Neural crest cell (in vitro differentiated cells): ENCODE measurements around the gene ZNF804A. TPM values are rescaled to one million over a fixed set of nuclear protein-coding genes. Genes with fewer than 3 reads are reported as not detected.
A peak's percentile ranks its signal among the peaks of the same experiment; 100 is the strongest.

Experiments used
- DNase-seq: peaks from one replicate; pipeline ENCODE4 v3.0.0; 2021; ENCODE audit warnings: low read depth, mixed read lengths, low spot score
- H3K27ac Mint-ChIP-seq: one replicate; pipeline ENCODE4 v1.8.0; 2021; ENCODE audit warnings: mild to moderate bottlenecking, mixed read lengths; ENCODE audit not compliant: unreplicated experiment
- H3K27me3 Mint-ChIP-seq: 2 replicates; pipeline ENCODE4 v1.8.0; 2021; ENCODE audit warnings: low read depth, mild to moderate bottlenecking, mixed read lengths
- H3K36me3 Mint-ChIP-seq: 2 replicates; pipeline ENCODE4 v1.8.0; 2021; ENCODE audit warnings: low read depth, mild to moderate bottlenecking, mixed read lengths
- H3K4me1 Mint-ChIP-seq: 2 replicates; pipeline ENCODE4 v1.8.0; 2021; ENCODE audit warnings: mixed read lengths
- H3K4me3 Mint-ChIP-seq: one replicate; pipeline ENCODE4 v1.8.0; 2021; ENCODE audit warnings: mild to moderate bottlenecking, mixed read lengths
- H3K9me3 Mint-ChIP-seq: 2 replicates; pipeline ENCODE4 v1.8.0; 2021; ENCODE audit warnings: mixed read lengths
- CTCF ChIP-seq: fragments of 200-600 bp; sonication (generic); conservative IDR thresholded peaks from 2 replicates; pipeline ENCODE4 v1.5.0; 2021; ENCODE audit warnings: antibody characterized with exemption, mild to moderate bottlenecking
- total RNA-seq: library from RNA; stranded (reverse); gene quantifications from 2 replicates; pipeline ENCODE4 v1.2.1, GENCODE V29; 2021

ZNF804A gene
- total RNA-seq, 1 donor from 2014 or later, result 0.47 TPM

DNA sequence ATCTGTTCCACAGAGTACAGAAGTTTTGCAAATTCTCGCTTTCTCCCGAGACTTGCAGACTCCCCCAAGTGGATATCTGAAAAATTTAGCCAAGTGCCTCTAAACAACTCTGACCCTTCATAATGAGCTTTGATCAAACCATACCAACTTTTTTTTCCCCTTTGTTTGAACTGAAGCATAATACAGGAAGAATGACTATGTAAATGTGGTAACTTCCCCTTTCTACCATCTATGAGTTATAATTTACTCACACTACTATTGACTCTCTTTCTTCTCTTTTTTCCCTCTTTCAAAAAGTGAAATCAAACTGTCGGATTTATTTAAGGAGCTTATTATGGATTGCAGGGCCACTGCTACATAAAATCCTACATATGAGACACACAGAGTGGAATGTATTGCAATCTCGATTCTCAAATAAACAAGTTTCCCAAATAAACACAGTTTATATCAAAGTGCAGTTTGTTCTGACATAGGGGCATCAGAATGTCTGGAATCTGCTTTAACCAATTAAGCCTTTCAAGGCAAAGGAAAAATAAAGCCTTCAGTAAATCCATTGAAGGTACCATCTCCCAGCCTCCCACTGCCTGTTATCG lies 1.4 kb upstream of the ZNF804A start:
- no peak overlapping the region for H3K27ac Mint-ChIP-seq

GRCh38 chr2:184597571-184597991 lies 748 bp upstream of the ZNF804A start:
- TF ChIP-seq CTCF, result no peak
- H3K36me3 Mint-ChIP-seq, result no peaks in the 10 kb centered on the region
- H3K4me1 Mint-ChIP-seq, result peaks cover 20% of the 10 kb centered on the region
- peak overlapping the region; percentile 94 for H3K4me3 Mint-ChIP-seq
- DNase-seq, result peak; percentile 11
- H3K9me3 Mint-ChIP-seq, result no peaks in the 10 kb centered on the region
- H3K27me3 Mint-ChIP-seq, result peaks cover 64% of the 10 kb centered on the region
- no peak overlapping the region for H3K27ac Mint-ChIP-seq

More for the DNA sequence above, 1.4 kb upstream of the ZNF804A start:
- no peak for TF ChIP-seq CTCF
- Mint-ChIP-seq H3K36me3 (no peaks in the 10 kb centered on the region), H3K9me3 (no peaks in the 10 kb centered on the region), H3K4me3 (peak overlapping the region; percentile 94), H3K4me1 (peaks cover 20% of the 10 kb centered on the region), H3K27me3 (peaks cover 64% of the 10 kb centered on the region)
- DNase-seq, result no peak

- TF ChIP-seq CTCF, result no peak
- Mint-ChIP-seq H3K27ac (no peak overlapping the region), H3K36me3 (no peaks in the 10 kb centered on the region), H3K4me1 (peaks cover 20% of the 10 kb centered on the region), H3K27me3 (peaks cover 64% of the 10 kb centered on the region), H3K9me3 (no peaks in the 10 kb centered on the region), H3K4me3 (peak overlapping the region; percentile 94)
- no peak for DNase-seq
These were observed 370 bp upstream of the ZNF804A start for GRCh38 chr2:184598002-184598315.

GRCh38 chr2:184599054-184599871 lies 934 bp downstream of the ZNF804A start:
- H3K4me1 Mint-ChIP-seq, result peaks cover 20% of the 10 kb centered on the region
- H3K27me3 Mint-ChIP-seq, result peaks cover 60% of the 10 kb centered on the region
- no peak for TF ChIP-seq CTCF
- H3K4me3 Mint-ChIP-seq, result peak overlapping the region; percentile 92
- H3K27ac Mint-ChIP-seq, result peak overlapping the region; percentile 84
- no peaks in the 10 kb centered on the region for H3K9me3 Mint-ChIP-seq
- DNase-seq, result no peak
- no peaks in the 10 kb centered on the region for H3K36me3 Mint-ChIP-seq

- Mint-ChIP-seq H3K36me3 (no peaks in the 10 kb centered on the region), H3K9me3 (no peaks in the 10 kb centered on the region), H3K4me3 (peak overlapping the region; percentile 92), H3K27ac (no peak overlapping the region), H3K27me3 (peaks cover 54% of the 10 kb centered on the region), H3K4me1 (peaks cover 20% of the 10 kb centered on the region)
- TF ChIP-seq CTCF, result no peak
- no peak for DNase-seq
These were observed 1.5 kb downstream of the ZNF804A start for GRCh38 chr2:184599872-184600222.
